Fibroblast of lung (primary cell): Measurements from ENCODE around the gene INSIG1.

Experiments used
- EZH2 ChIP-seq: IDR thresholded peaks from 2 replicates; pipeline ENCODE4 v1.5.1; 2012; ENCODE audit warnings: low read length, control low read depth, mild to moderate bottlenecking; ENCODE audit errors: missing control alignments
- TF ChIP-seq, protein P1 (sequence below), 2 donors: IDR thresholded peaks in 1 of 2; conservative IDR thresholded peaks in 1 of 2; 1 replicate in 1 of 2; 2 replicates in 1 of 2; pipeline ENCODE4 v1.5.1; 2011 to 2012; ENCODE audit warnings: low read length in 2 of 2, control low read depth in 1 of 2, inconsistent platforms in 1 of 2, low read depth in 1 of 2, mild to moderate bottlenecking in 1 of 2

DNA sequence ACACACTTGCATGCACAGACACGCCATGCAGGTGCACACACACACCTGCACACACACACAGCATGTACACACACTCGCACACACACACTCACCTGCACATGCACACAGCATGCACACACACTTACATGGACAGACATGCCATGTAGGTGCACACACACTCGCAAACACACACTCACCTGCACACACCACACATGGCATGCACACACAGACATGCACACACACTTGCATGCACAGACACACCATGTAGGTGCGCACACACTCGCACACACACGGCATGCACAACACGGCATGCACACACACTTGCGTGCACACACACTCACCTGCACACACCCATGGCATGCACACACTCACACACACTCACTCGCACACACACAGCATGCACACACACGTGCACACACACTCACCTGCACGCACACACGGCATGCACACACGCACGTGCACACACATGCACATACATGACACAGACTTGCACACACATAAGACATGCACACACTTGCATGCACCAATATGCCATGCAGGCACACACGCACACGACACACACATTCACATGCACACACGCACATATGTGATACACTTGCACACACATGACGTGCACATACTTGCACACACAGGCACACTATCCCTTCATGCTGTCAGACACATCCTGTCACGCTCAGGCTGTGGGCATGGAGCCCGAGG lies 56.8 kb downstream of the INSIG1 start:
- TF ChIP-seq, protein P1, sequence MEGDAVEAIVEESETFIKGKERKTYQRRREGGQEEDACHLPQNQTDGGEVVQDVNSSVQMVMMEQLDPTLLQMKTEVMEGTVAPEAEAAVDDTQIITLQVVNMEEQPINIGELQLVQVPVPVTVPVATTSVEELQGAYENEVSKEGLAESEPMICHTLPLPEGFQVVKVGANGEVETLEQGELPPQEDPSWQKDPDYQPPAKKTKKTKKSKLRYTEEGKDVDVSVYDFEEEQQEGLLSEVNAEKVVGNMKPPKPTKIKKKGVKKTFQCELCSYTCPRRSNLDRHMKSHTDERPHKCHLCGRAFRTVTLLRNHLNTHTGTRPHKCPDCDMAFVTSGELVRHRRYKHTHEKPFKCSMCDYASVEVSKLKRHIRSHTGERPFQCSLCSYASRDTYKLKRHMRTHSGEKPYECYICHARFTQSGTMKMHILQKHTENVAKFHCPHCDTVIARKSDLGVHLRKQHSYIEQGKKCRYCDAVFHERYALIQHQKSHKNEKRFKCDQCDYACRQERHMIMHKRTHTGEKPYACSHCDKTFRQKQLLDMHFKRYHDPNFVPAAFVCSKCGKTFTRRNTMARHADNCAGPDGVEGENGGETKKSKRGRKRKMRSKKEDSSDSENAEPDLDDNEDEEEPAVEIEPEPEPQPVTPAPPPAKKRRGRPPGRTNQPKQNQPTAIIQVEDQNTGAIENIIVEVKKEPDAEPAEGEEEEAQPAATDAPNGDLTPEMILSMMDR (conservative IDR thresholded peaks at IDR 0.05 in 1 of 2, IDR thresholded peaks at IDR 0.05 in 1 of 2; ENCODE audit: low read depth in 1 of 2, low read length in 2 of 2), result no peak
- TF ChIP-seq EZH2, result no peak
